NCI-H526 treated with DMSO at 0.1 percent for 48 hours (cell line): ENCODE measurements around the gene MCCD1.
"Not testable (repeated sequence)": the region's sequence is repeated elsewhere in the genome, so short reads cannot be mapped to it uniquely, and the experiment has no call there.

ENCODE experiments used
- DNase-seq: peaks from one replicate; lab custom pipeline; 2025; lab: John Stamatoyannopoulos, UW

The MCCD1 gene, protein sequence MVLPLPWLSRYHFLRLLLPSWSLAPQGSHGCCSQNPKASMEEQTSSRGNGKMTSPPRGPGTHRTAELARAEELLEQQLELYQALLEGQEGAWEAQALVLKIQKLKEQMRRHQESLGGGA

DNA sequence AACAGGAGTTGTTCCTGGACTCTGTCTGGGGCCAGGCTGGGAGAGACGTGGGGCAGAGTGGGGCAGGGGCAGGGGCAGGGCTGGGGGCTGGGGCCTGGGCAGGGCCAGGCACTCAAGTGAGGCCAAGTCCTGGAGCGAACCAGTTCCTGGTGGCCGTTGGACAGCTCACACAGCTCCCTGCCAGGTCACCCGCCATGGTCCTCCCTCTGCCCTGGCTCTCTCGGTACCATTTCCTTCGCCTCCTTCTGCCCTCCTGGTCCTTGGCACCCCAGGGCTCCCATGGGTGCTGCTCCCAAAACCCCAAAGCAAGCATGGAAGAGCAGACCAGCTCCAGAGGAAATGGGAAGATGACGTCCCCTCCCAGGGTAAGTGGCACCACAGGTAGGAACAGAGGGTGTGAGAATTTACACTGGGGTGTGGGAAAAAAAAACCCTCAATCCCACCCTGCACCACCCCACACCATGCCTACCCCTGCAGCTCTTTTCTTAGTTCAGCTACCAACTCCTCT, at the start of gene MCCD1:
MCCD1 (plus strand) TSS at position 142 of the 508 bp plus-strand sequence; CDS start at position 195, 53 bp downstream.
- DNase-seq = no peak

DNA sequence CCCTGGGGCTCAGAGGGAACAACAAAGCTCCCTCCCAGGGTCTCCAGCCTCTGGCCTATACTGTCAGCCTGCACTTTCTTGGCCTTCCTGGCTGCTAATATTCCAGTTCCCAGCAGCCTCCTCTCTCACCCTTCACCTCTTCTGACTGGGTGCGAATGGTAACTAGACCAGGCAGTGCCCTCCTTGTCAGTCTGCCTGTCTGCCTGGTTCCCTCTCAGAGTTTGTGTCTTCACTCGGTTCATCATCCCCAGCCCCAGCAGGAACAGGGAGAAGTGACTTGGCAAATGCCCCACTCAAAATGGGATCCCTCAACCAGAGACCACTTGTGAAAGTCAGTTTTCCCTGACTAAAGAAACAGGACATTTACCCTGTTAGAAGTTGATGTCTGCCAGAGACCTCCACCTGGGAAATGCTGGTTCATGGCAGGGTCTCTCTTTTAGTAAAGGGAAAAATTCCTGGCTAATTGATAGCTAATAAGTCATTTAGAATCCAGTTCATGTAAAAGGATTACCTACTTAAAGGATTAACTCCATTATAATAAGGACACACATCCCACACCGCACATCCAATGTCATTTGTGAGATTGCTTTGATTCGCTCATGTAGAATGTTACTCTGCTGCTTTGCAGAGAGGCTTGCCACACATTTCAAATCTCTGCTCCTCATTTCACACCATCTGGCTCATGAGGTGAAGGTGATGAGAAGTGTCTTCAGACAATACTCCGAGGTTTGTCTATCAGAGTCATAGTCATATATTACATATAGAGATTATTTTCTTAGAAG, 49.4 kb upstream of the MCCD1 start:
- no peak for DNase-seq

DNA sequence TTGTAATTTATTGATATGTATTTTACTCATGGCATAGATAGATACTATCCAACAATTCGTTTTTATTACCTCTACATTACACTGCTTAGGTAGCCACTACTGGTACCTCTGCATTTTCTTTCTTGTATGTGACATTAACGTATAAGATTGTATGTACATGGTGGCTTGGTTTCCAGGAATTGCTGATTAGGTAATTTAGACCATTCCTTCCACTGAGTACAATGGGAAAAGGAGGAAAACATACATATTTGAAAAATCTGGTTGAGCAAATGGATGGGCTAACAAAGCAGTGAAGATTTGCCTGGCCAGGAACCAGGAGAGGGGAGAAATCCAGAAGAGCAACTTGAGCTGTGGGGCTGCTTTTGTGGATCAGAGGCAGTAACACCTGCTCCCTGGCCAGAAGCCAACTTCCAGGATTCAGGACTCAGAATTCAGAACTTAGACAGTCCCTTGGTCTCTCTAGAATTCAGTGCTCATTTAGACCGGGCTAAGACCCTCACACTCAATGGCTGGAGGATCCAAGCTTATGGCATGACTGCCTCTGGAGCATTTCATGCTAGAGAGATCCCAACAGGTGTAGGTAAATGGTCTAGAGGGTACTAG, 48.7 kb upstream of the MCCD1 start:
- DNase-seq = no peak

DNA sequence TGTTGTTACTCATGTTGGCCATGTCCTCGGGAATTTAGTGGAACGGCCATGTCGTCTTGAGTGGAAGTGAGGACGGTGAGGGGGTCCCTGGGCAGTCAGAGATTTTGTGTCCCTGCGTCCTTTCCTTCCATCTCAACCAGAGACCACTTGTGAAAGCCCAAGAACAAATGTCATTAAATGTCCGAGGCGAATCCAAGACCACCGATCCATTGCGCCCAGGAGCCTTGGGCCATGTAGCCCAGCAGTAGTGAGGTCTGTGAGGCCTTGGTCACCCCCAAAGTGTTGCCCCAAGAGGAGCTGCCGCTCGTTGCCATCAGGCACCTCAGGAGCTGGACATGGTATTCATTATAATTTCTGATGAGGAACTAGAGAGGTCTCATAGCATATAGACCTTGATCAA, 48.2 kb upstream of the MCCD1 start:
- DNase-seq = no peak

DNA sequence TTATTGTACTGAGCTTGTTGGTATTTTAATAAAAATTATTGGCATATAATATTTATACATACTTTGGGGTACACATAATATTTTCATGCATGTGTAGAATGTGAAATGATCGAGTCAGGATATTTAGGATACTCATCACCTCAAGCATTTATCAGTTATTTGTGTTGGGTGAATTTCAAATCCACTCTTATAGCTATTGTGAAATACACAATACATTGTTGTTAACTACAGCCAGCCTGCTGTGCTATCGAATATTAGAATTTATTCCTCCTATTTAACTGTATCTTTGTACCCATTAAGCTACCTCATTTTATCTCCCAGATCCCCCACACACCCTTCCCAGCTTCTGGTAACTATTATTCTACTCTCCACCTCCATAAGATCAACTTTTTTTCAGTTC, 45.4 kb upstream of the MCCD1 start:
- no peak for DNase-seq

DNA sequence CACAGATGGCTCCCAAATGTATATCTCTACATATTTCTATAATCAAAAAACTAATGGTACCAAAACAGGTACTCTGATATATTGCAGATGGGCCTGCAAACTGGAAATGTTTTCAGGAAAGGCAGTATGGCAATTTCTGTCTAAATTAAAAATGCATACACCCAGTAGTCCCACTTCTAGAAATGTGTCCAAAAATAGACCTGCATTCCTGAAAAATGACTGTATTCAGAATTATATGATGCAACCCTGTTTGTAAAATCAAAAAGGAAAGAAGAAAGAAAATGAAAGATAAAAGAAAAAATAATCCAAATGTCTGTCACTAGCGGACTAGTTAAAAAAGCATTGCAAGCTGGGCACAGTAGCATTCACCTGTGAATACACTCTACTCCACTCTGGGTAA, 43.7 kb upstream of the MCCD1 start:
- DNase-seq = no peak

DNA sequence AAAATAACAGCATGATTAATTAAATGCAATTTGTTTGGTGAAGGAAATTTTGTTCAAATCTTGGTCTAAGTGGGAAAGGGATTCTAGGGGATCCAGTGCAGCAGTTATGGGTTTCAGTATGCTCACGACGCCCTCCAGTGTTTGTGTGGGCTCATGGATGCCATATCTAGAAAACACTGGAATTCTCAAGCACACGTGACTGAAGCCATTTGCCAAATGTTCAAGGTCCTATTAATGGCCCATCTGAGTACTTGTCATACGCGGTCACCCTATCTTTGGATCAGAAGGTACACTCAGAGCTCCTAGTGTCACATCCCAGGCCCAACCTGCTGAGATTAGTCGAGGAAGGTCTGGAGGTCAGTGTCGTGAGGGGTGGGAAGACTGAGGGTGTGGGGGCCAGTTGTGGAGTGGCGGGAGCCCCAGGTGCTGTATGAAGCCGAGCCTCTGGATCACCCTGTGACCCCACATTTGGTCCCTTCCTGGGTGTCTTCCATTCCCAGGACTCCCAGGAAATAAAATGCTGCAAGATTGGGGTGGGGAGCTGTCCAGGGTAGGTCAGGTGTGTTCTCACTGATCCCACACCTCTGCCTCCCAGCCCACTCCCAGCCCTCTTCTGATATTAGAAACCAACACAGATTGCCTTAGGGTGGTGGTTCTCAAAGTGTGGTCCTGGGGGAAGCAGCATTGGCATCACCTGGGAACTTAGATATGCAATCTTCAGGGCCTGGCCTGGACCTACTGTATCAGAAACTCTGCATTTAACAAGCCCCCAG, 42.5 kb upstream of the MCCD1 start:
- not testable (repeated sequence) for DNase-seq

DNA sequence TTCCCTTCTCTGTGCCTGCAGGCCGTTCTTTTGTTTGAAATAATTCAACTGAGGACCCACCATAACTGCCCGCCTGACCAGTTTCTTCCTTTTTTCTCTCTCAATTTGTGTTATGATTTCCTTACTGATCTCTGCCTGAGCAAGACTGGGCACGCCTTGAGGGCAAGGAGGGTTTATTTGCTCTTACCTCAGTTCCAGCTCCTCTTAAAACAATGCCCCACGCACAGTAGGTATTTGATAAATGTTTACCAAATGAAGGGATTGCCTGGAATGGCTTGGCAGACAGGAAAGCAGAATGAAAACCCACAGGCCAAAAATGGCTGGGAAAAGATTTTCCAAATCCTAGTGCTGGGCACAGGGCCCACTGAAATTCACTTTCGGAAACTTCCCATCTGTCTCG, 41.1 kb upstream of the MCCD1 start:
- DNase-seq = not testable (repeated sequence)

DNA sequence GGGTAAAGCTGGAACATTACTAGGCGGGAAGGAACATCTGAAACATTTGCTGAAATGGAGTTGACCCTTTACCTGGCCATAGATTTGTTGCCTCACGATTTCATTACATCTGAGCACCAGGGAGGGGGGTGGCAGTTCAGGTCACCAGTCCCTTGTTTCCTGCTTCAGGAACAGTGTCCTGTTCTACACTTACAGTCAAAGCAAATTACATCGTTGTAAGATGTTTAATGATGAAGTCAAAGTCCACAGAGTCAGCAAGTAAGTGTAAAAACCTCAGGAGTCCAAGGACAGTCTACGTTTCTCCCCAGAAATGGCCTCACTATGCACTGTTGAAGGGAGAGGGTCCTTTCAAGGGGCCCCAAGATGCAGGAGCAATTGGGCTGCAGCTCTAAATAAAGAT, 39.7 kb upstream of the MCCD1 start:
- DNase-seq = no peak

DNA sequence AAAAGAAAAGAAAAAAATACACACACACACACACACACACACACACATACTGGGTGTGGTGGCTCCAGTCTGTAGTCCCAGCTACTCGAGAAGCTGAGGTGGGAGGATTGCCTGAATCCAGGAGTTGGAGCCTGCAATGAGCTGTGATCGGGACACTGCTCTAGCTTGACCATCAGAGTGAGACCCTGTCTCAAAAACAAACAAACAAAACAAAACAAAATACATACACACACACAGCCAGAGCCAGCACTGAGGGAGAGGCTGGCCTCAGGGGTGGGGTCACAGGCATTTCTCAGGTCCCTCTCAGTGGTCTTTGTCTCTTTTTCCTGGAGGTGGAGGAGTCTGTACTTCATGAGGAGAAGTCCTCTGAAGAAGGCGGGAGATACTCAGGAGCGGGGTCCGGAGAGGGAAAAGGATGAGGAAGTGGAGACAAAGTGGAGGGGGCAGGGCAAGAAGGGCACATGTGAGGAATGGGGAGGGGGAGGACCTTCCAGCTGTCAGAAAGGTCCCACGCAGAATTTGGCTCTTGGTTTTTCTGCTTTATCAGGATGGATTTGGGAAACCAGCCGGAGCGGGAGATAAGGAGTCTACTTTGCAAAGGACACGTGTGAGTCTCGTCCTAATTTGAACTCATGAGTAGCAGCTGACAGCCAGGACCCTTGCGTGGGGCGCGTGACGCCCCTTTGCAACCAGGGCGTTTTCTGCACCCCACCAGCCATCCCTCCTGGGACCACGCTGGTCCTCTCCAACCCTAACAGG, 38.5 kb upstream of the MCCD1 start:
- no peak for DNase-seq

DNA sequence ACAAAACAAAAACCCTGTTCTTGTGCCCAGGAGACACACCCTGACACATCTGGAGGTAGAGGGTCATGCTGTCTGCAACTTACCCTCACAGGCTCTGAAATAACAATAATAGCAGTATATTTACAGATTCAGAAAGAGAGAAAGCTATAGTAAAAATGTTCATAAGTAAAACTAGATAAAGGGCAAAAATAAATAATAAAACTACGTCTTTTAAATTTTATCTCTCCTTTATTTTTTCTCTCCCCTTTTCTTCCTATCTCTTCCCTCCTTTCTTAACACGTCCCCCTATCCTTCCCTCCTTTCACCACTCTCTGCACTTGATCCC, 35.2 kb upstream of the MCCD1 start:
- DNase-seq = not testable (repeated sequence)

DNA sequence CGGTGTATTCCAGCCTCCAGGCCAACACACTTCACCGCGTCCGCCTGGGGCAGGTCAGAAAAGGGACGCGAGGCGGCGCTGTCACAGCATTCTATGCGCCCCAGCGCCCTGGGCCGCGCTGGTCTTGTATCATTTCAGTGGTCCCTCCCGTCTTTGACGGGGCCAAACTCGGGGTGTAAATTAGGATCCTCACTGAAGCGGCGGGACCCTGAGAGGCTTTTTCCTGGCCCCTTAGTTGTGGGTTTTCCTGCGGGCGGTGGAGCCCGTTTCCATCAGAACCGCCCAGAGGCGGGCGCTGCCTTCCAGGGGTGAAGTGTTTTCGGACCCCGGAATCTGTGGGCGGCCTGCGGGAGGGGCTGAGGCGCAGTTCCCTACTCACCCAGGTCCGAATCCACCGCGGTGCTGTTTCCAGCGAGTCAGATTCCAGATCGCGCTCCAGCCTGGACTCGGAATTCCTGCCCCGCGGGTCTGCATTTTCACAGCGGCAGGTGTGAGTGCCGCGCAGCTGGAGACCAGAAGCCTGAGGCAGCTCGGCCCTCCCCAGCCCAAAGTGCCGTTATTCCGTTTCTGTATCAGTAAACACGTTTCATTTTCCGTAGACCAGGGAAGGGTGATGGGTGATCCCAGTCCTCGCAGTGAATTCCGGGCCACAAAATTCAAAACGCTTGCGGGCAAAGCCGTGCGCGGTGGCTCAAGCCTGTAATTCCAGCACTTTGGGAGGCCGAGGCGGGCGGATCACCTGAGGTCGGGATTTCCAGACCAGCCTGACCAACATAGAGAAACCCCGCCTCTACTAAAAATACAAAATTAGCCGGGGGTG, 34.7 kb upstream of the MCCD1 start:
- DNase-seq = peak; percentile 46

DNA sequence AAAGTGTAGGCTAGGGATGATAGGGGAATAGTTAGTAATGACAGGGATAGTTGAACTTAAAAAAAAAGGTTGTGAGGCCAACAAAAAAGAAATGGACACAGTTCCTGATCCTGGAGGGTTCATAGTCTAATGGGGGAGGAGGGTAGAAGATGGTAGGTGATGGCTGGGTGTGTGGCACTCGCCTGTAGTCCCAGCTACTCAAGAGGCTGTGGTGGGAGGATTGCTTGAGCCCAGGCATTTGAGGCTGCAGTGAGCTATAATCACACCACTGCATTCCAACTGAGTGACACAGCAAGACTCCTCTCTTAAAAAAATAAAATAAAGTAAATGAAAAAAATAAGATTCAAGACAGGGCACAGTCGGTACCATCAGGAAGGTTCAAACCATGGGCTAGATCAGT, 33.2 kb upstream of the MCCD1 start:
- no peak for DNase-seq

DNA sequence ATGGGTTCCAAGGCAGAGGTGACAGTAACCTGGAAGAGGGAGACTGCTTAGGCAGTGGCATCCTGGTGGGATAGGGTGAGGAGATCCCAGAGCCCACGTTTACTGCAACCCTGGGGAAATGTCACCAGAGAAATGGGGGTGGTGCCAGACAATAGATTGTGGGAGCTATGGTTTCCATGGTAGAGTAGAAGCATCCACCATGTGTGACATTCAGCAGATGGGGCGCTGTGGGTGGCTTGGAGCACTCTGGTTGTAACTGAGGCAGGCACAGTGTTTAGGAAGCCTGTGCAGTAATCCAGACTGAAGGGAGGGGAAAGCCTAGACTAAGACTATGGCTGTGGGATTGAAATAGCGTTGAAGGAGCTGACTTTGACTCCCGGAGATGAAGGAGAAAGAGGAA, 31.9 kb upstream of the MCCD1 start:
- DNase-seq = not testable (repeated sequence)

DNA sequence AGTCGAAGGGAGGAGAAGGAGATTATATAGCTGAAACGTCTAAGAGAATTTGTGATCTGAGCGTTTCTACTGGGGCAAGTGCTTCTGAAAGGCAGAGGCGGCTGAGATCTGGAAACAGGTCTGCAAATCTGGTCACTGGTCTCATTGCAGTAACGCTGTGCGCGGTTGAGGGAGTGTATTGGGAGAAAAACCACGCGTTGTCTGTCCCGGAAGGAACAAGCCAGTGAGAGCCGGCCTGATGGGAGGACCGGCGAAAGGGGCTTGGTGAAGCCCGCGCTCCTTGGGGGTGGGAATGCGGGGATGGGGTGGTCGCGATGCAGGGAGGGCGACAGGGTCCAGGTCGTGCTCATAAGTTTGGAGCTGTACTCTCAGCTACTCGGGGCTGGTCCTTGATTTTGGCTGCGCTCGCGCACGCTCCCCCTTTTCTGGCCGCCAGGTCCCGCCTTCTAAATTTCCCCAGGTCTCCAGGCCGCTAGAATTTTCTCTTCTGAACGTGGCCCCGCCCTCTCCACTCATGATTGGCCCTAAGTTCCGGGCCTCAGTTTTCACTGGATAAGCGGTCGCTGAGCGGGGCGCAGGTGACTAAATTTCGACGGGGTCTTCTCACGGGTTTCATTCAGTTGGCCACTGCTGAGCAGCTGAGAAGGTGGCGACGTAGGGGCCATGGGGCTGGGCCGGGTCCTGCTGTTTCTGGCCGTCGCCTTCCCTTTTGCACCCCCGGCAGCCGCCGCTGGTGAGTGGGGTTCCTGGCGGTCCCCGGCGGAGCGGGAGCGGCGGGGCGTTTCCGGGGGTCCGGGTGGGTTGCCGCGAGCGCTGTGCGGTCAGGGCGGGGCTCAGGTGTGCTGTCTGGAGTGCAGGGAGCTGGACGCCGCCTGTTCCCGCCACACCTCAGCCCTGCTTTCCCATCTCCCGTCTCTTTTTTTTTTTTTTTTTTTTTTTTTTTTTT, 31.0 kb upstream of the MCCD1 start, which contains the start of gene MICB:
MICB (plus strand) TSS at position 615 of the 946 bp plus-strand sequence; CDS start at position 664, 49 bp downstream.
- DNase-seq = peak; percentile 69

DNA sequence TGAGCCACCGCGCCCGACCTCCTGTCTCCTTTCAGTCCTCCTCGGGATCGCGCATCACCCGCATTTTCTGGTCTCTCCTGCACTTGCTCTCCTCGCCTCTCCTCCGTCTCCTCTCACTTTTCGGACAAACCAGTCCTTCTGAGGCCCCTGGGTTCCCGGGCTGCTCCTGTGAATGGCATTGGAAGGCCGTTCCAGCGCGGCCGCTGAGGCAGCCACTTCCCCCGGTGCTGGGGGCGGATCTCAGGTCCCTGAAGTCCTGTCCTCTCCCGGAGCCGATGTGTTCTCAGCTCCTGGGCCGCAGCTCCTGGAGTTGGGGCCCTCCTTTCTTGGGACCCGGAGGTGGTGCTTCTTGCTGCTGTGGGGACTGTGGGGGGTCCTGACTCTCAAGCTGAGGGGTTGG, 30.0 kb upstream of the MCCD1 start:
- no peak for DNase-seq

DNA sequence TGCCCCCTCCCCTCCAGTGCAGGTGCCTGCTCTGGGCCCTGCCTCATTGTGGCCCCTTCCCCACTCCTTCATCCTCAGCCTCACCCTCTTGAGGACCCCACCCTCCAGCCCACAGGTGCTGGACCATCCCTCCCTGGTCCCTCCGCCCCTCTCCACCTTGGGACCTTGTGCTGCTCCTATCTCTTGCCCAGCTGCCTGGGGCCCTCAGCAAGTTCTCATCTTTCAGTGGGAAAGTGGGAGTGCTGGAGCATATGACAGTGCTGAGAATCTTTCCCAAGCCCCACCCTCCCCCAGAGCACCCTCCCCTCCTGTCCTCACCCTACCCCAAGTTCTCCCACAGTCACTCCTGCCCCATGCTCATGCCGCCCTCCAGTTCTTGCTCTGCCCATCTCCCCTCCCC, 29.1 kb upstream of the MCCD1 start:
- DNase-seq = not testable (repeated sequence)

DNA sequence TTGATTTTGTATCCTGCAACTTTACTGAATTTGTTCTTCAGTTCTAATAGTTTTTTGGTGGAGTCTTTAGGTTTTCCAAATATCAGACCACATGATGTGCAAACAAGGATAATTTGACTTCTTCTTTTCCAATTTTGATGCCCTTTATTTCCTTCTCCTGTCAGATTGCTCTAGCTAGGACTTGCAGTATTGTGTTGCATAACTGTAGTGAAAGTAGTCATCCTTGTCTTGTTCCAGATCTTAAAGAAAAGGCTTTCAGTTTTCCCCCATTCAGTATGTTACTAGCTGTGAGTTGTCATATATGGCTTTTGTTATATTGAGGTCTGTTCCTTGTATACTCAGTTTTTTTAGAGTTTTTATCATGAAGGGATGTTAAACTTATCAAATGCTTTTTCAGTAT, 26.2 kb upstream of the MCCD1 start:
- DNase-seq = no peak

DNA sequence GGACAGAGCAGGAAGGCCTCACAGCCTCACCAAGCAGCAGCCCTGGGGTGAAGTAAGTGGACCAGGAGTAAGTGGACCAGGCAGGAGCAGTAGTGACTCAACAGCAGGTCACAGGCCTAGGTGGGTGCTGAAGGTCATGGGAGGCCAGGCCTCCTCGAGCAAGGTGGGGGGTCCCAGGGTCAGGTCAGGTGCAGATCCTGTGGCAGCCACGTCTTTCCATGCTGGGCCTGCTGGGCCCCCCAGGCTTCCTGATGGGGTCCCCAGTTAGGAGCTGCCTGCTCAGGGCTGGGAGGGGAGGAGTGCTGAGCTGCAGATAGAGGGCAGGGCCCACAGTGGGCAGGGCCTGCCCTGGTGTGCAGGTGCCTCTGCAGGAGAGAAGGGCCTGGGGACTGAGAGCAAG, 19.7 kb upstream of the MCCD1 start:
- not testable (repeated sequence) for DNase-seq

DNA sequence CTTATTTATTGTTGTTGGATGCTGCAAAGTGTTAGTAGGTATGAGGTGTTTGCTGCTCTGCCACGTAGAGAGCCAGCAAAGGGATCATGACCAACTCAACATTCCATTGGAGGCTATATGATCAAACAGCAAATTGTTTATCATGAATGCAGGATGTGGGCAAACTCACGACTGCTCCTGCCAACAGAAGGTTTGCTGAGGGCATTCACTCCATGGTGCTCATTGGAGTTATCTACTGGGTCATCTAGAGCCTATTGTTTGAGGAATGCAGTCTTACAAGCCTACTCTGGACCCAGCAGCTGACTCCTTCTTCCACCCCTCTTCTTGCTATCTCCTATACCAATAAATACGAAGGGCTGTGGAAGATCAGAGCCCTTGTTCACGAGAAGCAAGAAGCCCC, 18.8 kb upstream of the MCCD1 start:
- no peak for DNase-seq
